K562 (cell line): Measurements from ENCODE around the gene ETNK2. TPM values are rescaled to one million over a fixed set of nuclear protein-coding genes. Genes with fewer than 3 reads are reported as not detected.

Source experiments
- ATAC-seq: fragments of 200-7000 bp; cut with Tn5 transposase; 3 replicates; pipeline ENCODE4 v1.9.1; 2020; ENCODE audit warnings: moderate library complexity
- BruUV-seq: library from RNA; stranded (reverse); fragments of 400-500 nt; replicated peaks from 2 replicates; lab custom pipeline; 2021; lab: Mats Ljungman, UMichigan
- CTCF ChIA-PET: fragments of 300-600 bp; formaldehyde crosslinking; extraction: SDS; loops from one replicate; lab custom pipeline; 2021; ENCODE audit warnings: low intra/inter-chr PET ratio; lab: Yijun Ruan, JAX
- POLR2A ChIA-PET: fragments of 300-600, 350-650 bp; sonication (Branson Sonifier 250); formaldehyde crosslinking; extraction: SDS; loops from one replicate; lab custom pipeline; 2021; ENCODE audit warnings: antibody characterized with exemption, inconsistent platforms; lab: Yijun Ruan, JAX
- DNase-seq, 4 experiments: peaks; one replicate each; pipeline versions ENCODE4 v3.0.0 to v3.0.0-alpha.2; 2011 to 2018; ENCODE audit warnings: low spot score in 3 of 4, mixed read lengths in 3 of 4; ENCODE audit errors: extremely low read depth in 1 of 4
- FAIRE-seq: peaks from 2 replicates; lab custom pipeline; 2011; peaks lifted over from hg19 to GRCh38; lab: Jason Lieb, UNC
- H2AFZ ChIP-seq: 2 replicates; pipeline ENCODE4 v1.6.0; 2011; ENCODE audit warnings: low read depth, low read length, control low read depth, inconsistent platforms
- H3K27ac ChIP-seq: fragments of 200-600 bp; 3 replicates; pipeline ENCODE4 v1.8.0; 2011; ENCODE audit warnings: low read depth, mild to moderate bottlenecking, control low read depth, inconsistent platforms, low read length, moderate library complexity, mixed read lengths; ENCODE audit errors: extremely low read depth
- H3K27me3 ChIP-seq, 2 experiments: fragments of 300-600 bp in 1 of 2; 2 replicates in 1 of 2; 3 replicates in 1 of 2; pipeline versions ENCODE4 v1.6.0 to v1.8.0; 2011; ENCODE audit warnings: inconsistent platforms in 2 of 2, low read length in 2 of 2, mild to moderate bottlenecking in 1 of 2, mixed read lengths in 1 of 2, moderate library complexity in 1 of 2; ENCODE audit not compliant: control insufficient read depth in 2 of 2, insufficient read depth in 2 of 2
- H3K36me3 ChIP-seq: fragments of 300-600 bp; 3 replicates; pipeline ENCODE4 v1.8.0; 2011; ENCODE audit warnings: mild to moderate bottlenecking, low read length, inconsistent platforms; ENCODE audit not compliant: control insufficient read depth, insufficient read depth
- H3K4me1 ChIP-seq, 2 experiments: fragments of 200-600 bp in 1 of 2; replicated peaks in 1 of 2; 2 replicates in 1 of 2; 3 replicates in 1 of 2; pipeline versions ENCODE4 v1.5.1 to v1.8.0; 2011; ENCODE audit warnings: inconsistent platforms in 2 of 2, low read length in 2 of 2, mild to moderate bottlenecking in 1 of 2, mixed read lengths in 1 of 2, moderate library complexity in 1 of 2; ENCODE audit not compliant: control insufficient read depth in 2 of 2, insufficient read depth in 2 of 2
- H3K4me2 ChIP-seq: 2 replicates; pipeline ENCODE4 v1.6.1; 2011; ENCODE audit warnings: low read length, control low read depth, inconsistent platforms, mixed read lengths; ENCODE audit not compliant: insufficient read depth
- H3K4me3 ChIP-seq: fragments of 200-600 bp; sonication (generic), shearing (Covaris generic); 2 replicates; pipeline ENCODE4 v1.5.1; 2016; ENCODE audit warnings: control low read depth, inconsistent platforms
- H3K79me2 ChIP-seq: fragments of 200-600 bp; 3 replicates; pipeline ENCODE4 v1.8.0; 2011; ENCODE audit warnings: low read length, inconsistent platforms; ENCODE audit not compliant: control insufficient read depth, insufficient read depth
- H3K9ac ChIP-seq, 2 experiments: 2 replicates each; pipeline versions ENCODE4 v1.6.0 to v1.6.1; 2011; ENCODE audit warnings: low read depth in 2 of 2, low read length in 2 of 2, control low read depth in 1 of 2, inconsistent platforms in 1 of 2, mild to moderate bottlenecking in 1 of 2, mixed read lengths in 1 of 2; ENCODE audit not compliant: insufficient read depth in 1 of 2
- H3K9me1 ChIP-seq: one replicate; pipeline ENCODE4 v1.6.0; 2011; ENCODE audit warnings: inconsistent platforms, mild to moderate bottlenecking, low read length, moderate library complexity; ENCODE audit not compliant: control insufficient read depth, insufficient read depth
- H3K9me3 ChIP-seq: replicated peaks from 2 replicates; pipeline ENCODE4 v1.5.1; 2011; ENCODE audit warnings: low read depth, low read length, inconsistent platforms; ENCODE audit not compliant: control insufficient read depth, insufficient read depth
- H4K20me1 ChIP-seq: replicated peaks from 2 replicates; pipeline ENCODE4 v1.6.1; 2011; ENCODE audit warnings: low read length, inconsistent platforms, mixed read lengths; ENCODE audit not compliant: control insufficient read depth, insufficient read depth
- ADNP ChIP-seq: fragments of 200-800 bp; sonication (Bioruptor generic); IDR thresholded peaks from 2 replicates; pipeline ENCODE4 v1.6.1; 2016; ENCODE audit warnings: missing genetic modification characterization, missing compliant biosample characterization
- BCOR ChIP-seq: fragments of 450-650 bp; IDR thresholded peaks from 2 replicates; pipeline ENCODE4 v1.6.1; 2016
- ETV5 ChIP-seq: sonication (generic); formaldehyde crosslinking; IDR thresholded peaks from 2 replicates; pipeline ENCODE4 v1.4.0; 2020; ENCODE audit warnings: low read depth, mild to moderate bottlenecking, missing genetic modification reagents
- GATAD2B ChIP-seq: fragments of 450-650 bp; IDR thresholded peaks from 2 replicates; pipeline ENCODE4 v1.6.1; 2017; ENCODE audit warnings: mild to moderate bottlenecking, borderline replicate concordance
- IRF1 ChIP-seq: sonication (generic); formaldehyde crosslinking; IDR thresholded peaks from 2 replicates; pipeline ENCODE4 v1.8.0; 2022; ENCODE audit warnings: missing genetic modification reagents, mild to moderate bottlenecking, borderline replicate concordance
- KDM1A ChIP-seq, 2 experiments: fragments of 450-650 bp; IDR thresholded peaks; 2 replicates each; pipeline ENCODE4 v1.6.1; 2016; ENCODE audit warnings: mild to moderate bottlenecking in 2 of 2
- NR1H2 ChIP-seq: sonication (generic); formaldehyde crosslinking; IDR thresholded peaks from 2 replicates; pipeline ENCODE4 v1.4.0; 2020; ENCODE audit warnings: mild to moderate bottlenecking, missing genetic modification reagents
- PML ChIP-seq: IDR thresholded peaks from 2 replicates; pipeline ENCODE4 v1.6.1; 2012; ENCODE audit warnings: low read length, inconsistent platforms
- POLR2H ChIP-seq: IDR thresholded peaks from 2 replicates; pipeline ENCODE4 v1.6.1; 2016; ENCODE audit warnings: missing genetic modification characterization, low read depth, mild to moderate bottlenecking, control low read depth, missing compliant biosample characterization, moderate library complexity
- POLR3G ChIP-seq: IDR thresholded peaks from 2 replicates; pipeline ENCODE4 v1.6.1; 2011; ENCODE audit not compliant: insufficient read length, insufficient replicate concordance; ENCODE audit errors: extremely low read depth
- RAD51 ChIP-seq: fragments of 450-650 bp; IDR thresholded peaks from 2 replicates; pipeline ENCODE4 v1.7.1; 2016; ENCODE audit warnings: low read depth, mild to moderate bottlenecking, borderline replicate concordance
- RBM25 ChIP-seq: fragments of 200-400 bp; formaldehyde crosslinking; IDR thresholded peaks from 2 replicates; pipeline ENCODE4 v1.6.1; 2018; ENCODE audit warnings: low read length, low read depth, moderate library complexity; ENCODE audit not compliant: severe bottlenecking
- RFX1 ChIP-seq: fragments of 450-650 bp; IDR thresholded peaks from 2 replicates; pipeline ENCODE4 v1.6.1; 2016; ENCODE audit warnings: mild to moderate bottlenecking, moderate library complexity
- SMARCA5 ChIP-seq: fragments of 450-650 bp; IDR thresholded peaks from 2 replicates; pipeline ENCODE4 v1.6.1; 2016
- SNRNP70 ChIP-seq: fragments of 200-400 bp; formaldehyde crosslinking; optimal IDR thresholded peaks from 2 replicates; pipeline ENCODE3; 2017; ENCODE audit warnings: low read depth, low read length
- ZBTB11 ChIP-seq, 3 experiments: fragments of 200-800 bp in 1 of 3; fragments of 250-450 bp in 1 of 3; fragments of 450-650 bp in 1 of 3; sonication (Bioruptor Pico) in 1 of 3; sonication (Bioruptor generic) in 1 of 3; formaldehyde crosslinking in 1 of 3; IDR thresholded peaks; 2 replicates each; pipeline versions ENCODE4 v1.6.1 to v1.8.0; 2016 to 2022; ENCODE audit warnings: mild to moderate bottlenecking in 2 of 3, missing genetic modification characterization in 2 of 3, missing compliant biosample characterization in 1 of 3, moderate library complexity in 1 of 3
- ZFP36 ChIP-seq: fragments of 150-350 bp; IDR thresholded peaks from 2 replicates; pipeline ENCODE4 v1.6.1; 2018; ENCODE audit warnings: low read length, low read depth; ENCODE audit not compliant: partially characterized antibody
- ZNF140 ChIP-seq: fragments of 250-450 bp; sonication (Bioruptor Pico); IDR thresholded peaks from 2 replicates; pipeline ENCODE4 v1.8.0; 2021; ENCODE audit warnings: moderate library complexity, mild to moderate bottlenecking, inconsistent platforms
- ZNF395 ChIP-seq: fragments of 200-800 bp; sonication (Bioruptor generic); IDR thresholded peaks from 2 replicates; pipeline ENCODE4 v1.6.1; 2017; ENCODE audit warnings: missing genetic modification characterization, missing compliant biosample characterization
- WGBS: fragments of 100-300 bp; shearing (Covaris generic); methylation state at CpG from one replicate; pipeline ENCODE4 v1.1.6; 2016; ENCODE audit warnings: low coverage, mixed read lengths; ENCODE audit not compliant: insufficient coverage; ENCODE audit errors: missing lambda C conversion rate; 5-methylcytosine and 5-hydroxymethylcytosine counted together
- in situ Hi-C: fragments of 300-500 bp; cut with MboI; formaldehyde crosslinking; loops from 4 replicates; pipeline ENCODE4 v1.15.0; 2018; ENCODE audit warnings: inconsistent platforms, mixed read lengths
- intact Hi-C: fragments of 100-400 bp; cut with micrococcal nuclease; formaldehyde crosslinking; loops from 2 replicates; pipeline ENCODE4 v1.14.2; 2022
- polyA plus RNA-seq, 8 experiments: library from polyadenylated mRNA; depleted of rRNA in 4 of 8; stranded (reverse) in 5 of 8; unstranded in 3 of 8; fragments of >200 nt; fragmentation: Nextera tagmentation in 2 of 8; fragmentation: Illumina TruSeq in 1 of 8; extraction: Ambion mirVana in 2 of 8; extraction: Trizol in 1 of 8; gene quantifications; 2 replicates each; pipeline versions ENCODE4 v1.2.1 to v1.2.3, GENCODE V29; 2011 to 2014; ENCODE audit warnings: inconsistent platforms in 1 of 8, missing spikeins in 1 of 8
- total RNA-seq, 7 experiments: library from RNA; depleted of rRNA in 6 of 7; stranded (reverse); fragments of >200 nt in 6 of 7; fragmentation: Illumina TruSeq in 2 of 7; extraction: Trizol in 2 of 7; gene quantifications; 2 replicates each; pipeline versions ENCODE4 v1.2.1 to v1.2.3, GENCODE V29; 2011 to 2021; ENCODE audit warnings: low replicate concordance in 1 of 7

The ETNK2 gene
- total and polyA plus RNA-seq, 9 of the 15 experiments (the other 6 are each of a cell fraction or from before 2014, with no cell fraction given) = 0.03 to 0.38 (median 0.13) TPM; not detected in 4

- no peak for DNase-seq
- H2AFZ ChIP-seq = no peak overlapping the region
- POLR2A ChIA-PET = interaction anchor here (0.7 kb wide), 2 partner anchors 15 to 56 kb away, joined by 3 to 4 read pairs; no protein-coding TSS in a partner anchor
- no peaks in the 10 kb centered on the region for H3K79me2 ChIP-seq
- H4K20me1 ChIP-seq = no peaks in the 10 kb centered on the region; the same call in 1 of the 2 replicates
- H3K36me3 ChIP-seq = no peaks in the 10 kb centered on the region
- in situ Hi-C loops = no loop called here
- no peak overlapping the region for H3K4me3 ChIP-seq
- CTCF ChIA-PET = no interaction called here
- no TSS peak for BruUV-seq
- no peak for FAIRE-seq
- 0% methylated on average over 1 of the region's 1 CpG for WGBS
- H3K4me1 ChIP-seq = no peaks in the 10 kb centered on the region; a peak in 1 of 5 replicates
- H3K9me1 ChIP-seq = no peaks in the 10 kb centered on the region
- intact Hi-C loops = no loop called here
- no peak overlapping the region for H3K27ac ChIP-seq
- ATAC-seq = no peak
- no peak overlapping the region for H3K4me2 ChIP-seq
- H3K27me3 ChIP-seq = peaks cover 16 to 60% of the 10 kb centered on the region in 2 experiments
- no peaks in the 10 kb centered on the region for H3K9me3 ChIP-seq
- H3K9ac ChIP-seq = no peak overlapping the region
- no peak for TF ChIP-seq IRF1 (CRISPR knock-in tag)
- TF ChIP-seq RAD51 = no peak
- no peak for TF ChIP-seq POLR3G
- TF ChIP-seq KDM1A (IDR thresholded peaks at IDR 0.05) = peak; percentile 25 to 68; a peak in 3 of 4 replicates
- TF ChIP-seq ZFP36 = peak; percentile 83
- TF ChIP-seq SMARCA5 = peak; percentile 56; the same call in 1 of the 2 replicates
- TF ChIP-seq ADNP (tag) = peak; percentile 74
- no peak for TF ChIP-seq SNRNP70
- no peak for TF ChIP-seq GATAD2B
- peak; percentile 92 for TF ChIP-seq BCOR
- TF ChIP-seq RFX1 = no peak
- TF ChIP-seq ZNF140 (CRISPR knock-in tag) = no peak
- TF ChIP-seq ETV5 = no peak
- peak; percentile 98 for TF ChIP-seq RBM25
- no peak for TF ChIP-seq PML
- no peak for TF ChIP-seq ZNF395 (CRISPR knock-in tag)
- no peak for TF ChIP-seq POLR2H (tag)
- no peak for TF ChIP-seq NR1H2
- no peak for TF ChIP-seq ZBTB11 (CRISPR knock-in tag; IDR thresholded peaks at IDR 0.05)
Measured at GRCh38 chr1:204106825-204107224, 45.0 kb downstream of the ETNK2 start.
